D721Med (cell line): Measurements from ENCODE around the gene CPEB4.

Source experiments
- DNase-seq: peaks from one replicate; pipeline ENCODE4 v3.0.0; 2011; ENCODE audit warnings: low spot score; ENCODE audit not compliant: insufficient read length
- FAIRE-seq: peaks from 2 replicates; lab custom pipeline; 2011; peaks lifted over from hg19 to GRCh38; lab: Jason Lieb, UNC
- CTCF ChIP-seq: IDR thresholded peaks from 2 replicates; pipeline ENCODE4 v1.5.1; 2012; ENCODE audit warnings: mild to moderate bottlenecking, control low read depth; ENCODE audit not compliant: insufficient read depth; ENCODE audit errors: missing control alignments

The CPEB4 gene

GRCh38 chr5:173846929-173847501, 41.1 kb upstream of the CPEB4 start:
- TF ChIP-seq CTCF = no peak
- no peak for FAIRE-seq
- no peak for DNase-seq

DNA sequence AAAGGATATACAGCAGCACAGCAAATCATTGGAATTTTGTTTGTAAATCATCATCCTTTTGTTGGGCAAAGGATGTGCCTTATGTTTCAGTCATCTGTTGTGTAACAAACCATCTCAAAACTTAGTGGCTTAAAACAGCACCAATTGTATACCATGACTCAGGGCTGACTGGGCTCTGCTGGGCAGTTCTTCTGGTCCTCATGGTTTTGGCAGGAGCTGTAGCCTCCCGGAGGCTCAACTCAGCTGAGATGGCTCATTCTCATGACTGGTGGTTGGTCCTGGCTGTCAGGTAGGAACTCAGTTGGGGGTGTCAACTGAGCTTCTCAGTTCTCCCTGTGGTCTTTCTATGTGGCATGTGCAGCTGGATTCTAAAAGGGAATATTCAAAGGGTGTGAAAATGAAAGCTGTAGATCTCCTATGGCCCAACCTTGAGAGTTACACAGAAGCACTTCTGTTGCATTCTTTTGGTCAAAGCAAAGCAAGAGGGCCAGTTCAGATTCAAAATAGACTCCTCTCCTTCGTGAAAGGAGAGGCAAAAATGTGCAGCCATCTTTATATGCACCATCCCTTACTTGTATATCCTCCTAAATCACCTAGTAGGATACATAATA, 39.1 kb upstream of the CPEB4 start:
- FAIRE-seq (no peak), DNase-seq (no peak)
- no peak for TF ChIP-seq CTCF

- DNase-seq = no peak
- FAIRE-seq = no peak
- TF ChIP-seq CTCF = no peak
Measured at GRCh38 chr5:173849908-173850307, 38.2 kb upstream of the CPEB4 start.

- no peak for FAIRE-seq
- TF ChIP-seq CTCF = no peak
- no peak for DNase-seq
Measured at GRCh38 chr5:173850659-173851058, 37.5 kb upstream of the CPEB4 start.

- DNase-seq (no peak), FAIRE-seq (no peak)
- TF ChIP-seq CTCF = no peak
Measured at GRCh38 chr5:173851595-173852243, 36.4 kb upstream of the CPEB4 start.

DNA sequence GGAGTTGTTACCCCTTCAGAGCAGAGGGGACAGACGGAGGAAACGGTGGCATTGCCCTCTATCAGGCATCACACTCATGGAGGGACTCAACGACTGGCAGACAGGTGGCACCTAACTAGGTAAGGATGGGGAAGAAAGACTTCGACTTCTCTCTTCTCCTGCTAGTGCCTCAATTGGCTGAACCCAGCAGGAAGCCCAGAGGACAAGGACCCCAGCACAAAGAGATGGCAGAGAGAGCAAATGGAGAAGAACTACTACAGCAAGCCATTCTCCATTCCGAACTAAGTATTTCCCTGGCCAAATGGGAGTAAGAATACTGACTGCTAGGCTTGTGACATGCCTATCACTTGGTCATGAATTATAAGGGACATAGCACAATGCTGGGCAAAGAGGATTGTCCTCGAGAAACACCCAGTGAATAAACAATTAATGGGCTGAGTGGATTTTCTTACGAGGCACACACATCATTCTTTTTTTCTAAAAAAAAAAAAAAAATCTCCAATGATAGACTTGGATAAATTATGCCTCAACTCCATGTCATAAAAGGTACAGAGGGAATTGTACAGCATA, 35.3 kb upstream of the CPEB4 start:
- FAIRE-seq = no peak
- DNase-seq = no peak

More for the DNA sequence above, 35.3 kb upstream of the CPEB4 start:
- TF ChIP-seq CTCF = no peak
